Subcutaneous abdominal adipose tissue (tissue), 5 donors: Measurements from ENCODE around the gene CDKL5.
"Not testable (repeated sequence)": the region's sequence is repeated elsewhere in the genome, so short reads cannot be mapped to it uniquely, and the experiment has no call there.

ENCODE experiments used
- H3K27ac ChIP-seq: one replicate; pipeline ENCODE4 v1.7.0; 2013; ENCODE audit warnings: low read depth, mild to moderate bottlenecking, inconsistent platforms, low read length, moderate library complexity
- H3K27me3 ChIP-seq, 5 donors: one replicate each; pipeline ENCODE4 v1.7.0; 2013; ENCODE audit warnings: low read length in 5 of 5, inconsistent platforms in 1 of 5; ENCODE audit not compliant: control insufficient read depth in 5 of 5, insufficient read depth in 4 of 5
- H3K36me3 ChIP-seq, 5 donors: one replicate each; pipeline ENCODE4 v1.7.0; 2013; ENCODE audit warnings: low read length in 5 of 5; ENCODE audit not compliant: control insufficient read depth in 5 of 5, insufficient read depth in 5 of 5
- H3K4me1 ChIP-seq, 5 donors: one replicate each; pipeline ENCODE4 v1.7.0; 2013; ENCODE audit warnings: low read length in 5 of 5, mild to moderate bottlenecking in 3 of 5, moderate library complexity in 1 of 5; ENCODE audit not compliant: control insufficient read depth in 5 of 5, insufficient read depth in 5 of 5
- H3K4me3 ChIP-seq, 5 donors: one replicate each; pipeline ENCODE4 v1.7.0; 2013; ENCODE audit warnings: low read length in 5 of 5, low read depth in 1 of 5
- H3K9ac ChIP-seq, 5 donors: one replicate each; pipeline ENCODE4 v1.7.0; 2013; ENCODE audit warnings: low read length in 5 of 5, mild to moderate bottlenecking in 4 of 5, moderate library complexity in 3 of 5
- H3K9me3 ChIP-seq, 5 donors: one replicate each; pipeline ENCODE4 v1.7.0; 2013; ENCODE audit warnings: low read length in 5 of 5; ENCODE audit not compliant: control insufficient read depth in 5 of 5
- donor health status: healthy.
- donor health status: healthy.
- donor health status: healthy.
- donor health status: healthy.
- donor health status: healthy.

The CDKL5 gene

DNA sequence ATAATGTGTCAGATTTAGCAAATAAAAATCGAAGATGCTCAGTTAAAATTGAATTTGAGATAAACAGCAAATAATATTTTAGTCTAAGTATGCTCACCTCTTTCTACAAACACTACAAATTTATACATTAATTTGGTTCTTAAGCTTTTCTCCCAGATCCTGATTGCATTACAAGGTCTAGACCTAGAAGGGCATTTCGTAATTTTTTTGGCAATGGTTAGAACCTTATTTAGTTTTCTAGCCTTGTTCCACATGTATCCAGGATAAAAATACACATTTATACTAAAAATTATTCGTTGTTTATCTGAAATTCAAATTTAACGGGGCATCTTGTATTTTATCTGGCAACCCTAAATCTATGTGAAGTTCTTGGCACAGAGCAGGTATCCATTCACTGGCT is 2.5 kb upstream of the CDKL5 start:
- Histone ChIP-seq H3K4me1 (peaks cover 0 to 12% (median 7%) of the 10 kb centered on the region in 5 donors), H3K9me3 (no peaks in the 10 kb centered on the region), H3K27ac (no peak overlapping the region), H3K27me3 (peaks cover 0 to 9% (median 3%) of the 10 kb centered on the region in 5 donors), H3K4me3 (no peak overlapping the region), H3K9ac (no peak overlapping the region), H3K36me3 (no peaks in the 10 kb centered on the region)

DNA sequence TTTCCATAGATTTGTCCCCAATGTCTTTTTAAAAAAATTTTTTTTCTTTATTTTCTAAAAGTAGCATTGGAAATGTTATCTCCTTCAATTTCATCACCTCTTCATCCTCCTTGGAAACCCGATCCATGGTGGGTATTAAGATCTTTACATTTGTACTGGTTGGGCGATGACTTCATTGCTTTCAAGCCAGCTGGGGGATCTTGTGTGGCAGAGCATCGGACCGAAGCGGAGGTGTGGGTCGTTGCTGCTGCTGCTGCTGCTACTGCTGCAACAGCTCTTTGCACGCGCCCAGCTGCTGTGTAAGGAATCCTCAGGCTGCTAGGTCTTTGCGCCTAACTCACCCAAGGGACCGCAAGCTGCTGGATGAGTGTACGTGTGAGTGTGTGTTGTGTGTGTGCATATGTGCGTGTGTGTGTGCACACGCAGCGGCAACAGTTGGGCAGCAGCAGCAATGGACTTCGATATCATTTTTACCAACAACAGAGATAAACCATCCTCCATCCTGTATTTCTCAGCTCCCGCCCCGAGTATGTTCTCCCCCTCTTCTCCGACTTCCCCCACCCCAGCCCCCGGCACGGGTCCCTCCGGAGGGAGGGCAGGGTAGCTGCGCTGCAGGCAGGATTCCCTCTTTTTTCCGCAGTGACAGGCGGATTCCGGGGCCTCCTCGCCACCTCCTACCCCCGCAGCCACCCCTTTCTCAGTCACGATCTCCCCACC is 768 bp upstream of the CDKL5 start:
- H3K27ac ChIP-seq = no peak overlapping the region
- H3K4me1 ChIP-seq = peaks cover 0 to 12% (median 7%) of the 10 kb centered on the region in 5 donors
- no peaks in the 10 kb centered on the region for H3K36me3 ChIP-seq
- H3K9me3 ChIP-seq = no peaks in the 10 kb centered on the region
- H3K9ac ChIP-seq = peak overlapping the region in 3 of 5 donors; percentile 12 to 75 (median 59)
- H3K27me3 ChIP-seq = peaks cover 0 to 5% (median 3%) of the 10 kb centered on the region in 5 donors
- H3K4me3 ChIP-seq = peak overlapping the region; percentile 68 to 80 (median 74)

DNA sequence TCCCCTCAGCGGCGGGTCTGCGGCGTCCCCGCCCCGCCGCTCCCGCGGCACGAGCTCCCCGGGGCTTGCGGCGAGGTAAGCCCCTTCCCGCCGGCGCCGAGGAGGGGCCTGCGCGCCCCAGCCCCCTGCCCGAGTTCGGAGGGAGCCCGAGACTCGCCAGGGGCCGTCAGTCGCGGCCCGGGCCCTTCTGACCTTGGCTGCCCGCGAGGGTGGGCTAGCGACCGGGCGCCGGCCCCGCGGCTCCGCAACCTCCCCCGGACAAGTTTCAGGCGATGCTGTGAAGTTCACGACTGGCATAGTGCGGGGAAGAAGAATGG is 554 bp downstream of the CDKL5 start:
- H3K27me3 ChIP-seq = peaks cover 0 to 5% (median 1%) of the 10 kb centered on the region in 5 donors
- peaks cover 0 to 12% (median 7%) of the 10 kb centered on the region in 5 donors for H3K4me1 ChIP-seq
- H3K9ac ChIP-seq = peak overlapping the region in 4 of 5 donors; percentile 43 to 76 (median 74)
- H3K4me3 ChIP-seq = peak overlapping the region; percentile 49 to 74 (median 68)
- H3K9me3 ChIP-seq = no peaks in the 10 kb centered on the region
- no peaks in the 10 kb centered on the region for H3K36me3 ChIP-seq
- H3K27ac ChIP-seq = no peak overlapping the region

DNA sequence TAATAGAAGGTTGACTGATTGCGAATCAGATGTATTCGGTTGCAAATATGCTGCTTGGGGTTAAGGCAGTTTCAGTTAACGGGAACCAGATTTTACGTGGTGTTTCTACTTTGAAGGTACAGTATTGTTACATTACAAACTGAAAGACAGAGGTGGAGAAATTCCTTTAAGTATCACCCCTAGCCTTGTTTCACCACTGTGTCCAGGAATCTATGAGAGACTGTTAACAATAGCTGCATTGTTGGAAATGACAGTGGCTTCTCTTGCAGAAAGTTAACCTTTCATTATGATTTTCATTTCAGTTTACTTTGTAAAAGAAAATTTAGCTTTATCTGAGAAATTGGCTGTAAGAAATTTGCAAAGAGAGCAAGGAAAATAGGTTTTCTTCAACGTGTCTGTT is 2.6 kb downstream of the CDKL5 start:
- Histone ChIP-seq H3K27me3 (peaks cover 0 to 5% (median 0%) of the 10 kb centered on the region in 5 donors), H3K4me1 (peaks cover 0 to 12% (median 7%) of the 10 kb centered on the region in 5 donors), H3K36me3 (no peaks in the 10 kb centered on the region), H3K9ac (no peak overlapping the region), H3K4me3 (no peak overlapping the region), H3K27ac (no peak overlapping the region), H3K9me3 (no peaks in the 10 kb centered on the region)

GRCh38 chrX:18433288-18433687 is 7.9 kb downstream of the CDKL5 start:
- H3K27me3 ChIP-seq, H3K4me3 ChIP-seq, H3K27ac ChIP-seq, H3K9me3 ChIP-seq, H3K36me3 ChIP-seq, H3K9ac ChIP-seq, H3K4me1 ChIP-seq: not testable (repeated sequence)

DNA sequence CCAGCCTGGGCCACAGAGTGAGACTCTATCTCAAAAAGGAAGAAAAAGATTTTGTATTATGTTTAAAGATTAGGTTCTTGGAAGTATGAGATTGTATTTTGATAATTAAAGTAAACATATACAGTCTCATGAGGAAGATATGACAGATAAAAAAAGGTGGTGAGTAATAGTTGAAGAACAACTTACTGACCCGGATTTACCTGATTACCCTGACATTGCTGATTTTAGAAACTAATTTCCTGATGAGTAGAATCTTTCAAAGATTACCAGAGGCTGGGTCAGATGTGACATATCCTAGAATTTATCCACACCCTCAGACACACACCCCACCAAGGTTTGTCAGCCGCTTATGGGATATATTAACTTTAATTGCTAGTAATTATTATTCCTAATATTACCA is 9.5 kb downstream of the CDKL5 start:
- no peak overlapping the region for H3K9ac ChIP-seq
- no peak overlapping the region for H3K27ac ChIP-seq
- H3K4me1 ChIP-seq = no peaks in the 10 kb centered on the region
- H3K9me3 ChIP-seq = no peaks in the 10 kb centered on the region
- H3K27me3 ChIP-seq = no peaks in the 10 kb centered on the region
- no peaks in the 10 kb centered on the region for H3K36me3 ChIP-seq
- no peak overlapping the region for H3K4me3 ChIP-seq

DNA sequence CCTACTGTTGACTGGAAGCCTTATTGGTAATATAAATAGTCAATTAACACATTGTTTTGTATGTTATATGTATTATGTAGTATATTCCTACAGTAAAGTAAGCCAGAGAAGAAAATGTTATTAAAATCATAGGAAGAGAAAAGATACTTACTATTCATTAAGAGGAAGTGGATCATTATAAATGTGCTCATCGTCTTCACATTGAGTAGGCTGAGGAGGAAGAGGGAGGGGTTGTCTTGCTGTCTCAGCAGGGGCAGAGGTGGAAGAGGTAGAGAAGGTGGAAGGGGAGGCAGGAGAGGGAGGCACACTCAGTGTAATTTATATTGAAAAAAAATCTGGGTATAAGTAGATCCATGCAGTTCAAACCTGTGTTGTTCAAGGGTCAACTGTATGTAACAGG is 10.6 kb downstream of the CDKL5 start:
- Histone ChIP-seq H3K27me3 (no peaks in the 10 kb centered on the region), H3K9ac (no peak overlapping the region), H3K27ac (no peak overlapping the region), H3K4me3 (no peak overlapping the region), H3K9me3 (no peaks in the 10 kb centered on the region), H3K4me1 (no peaks in the 10 kb centered on the region), H3K36me3 (no peaks in the 10 kb centered on the region)

DNA sequence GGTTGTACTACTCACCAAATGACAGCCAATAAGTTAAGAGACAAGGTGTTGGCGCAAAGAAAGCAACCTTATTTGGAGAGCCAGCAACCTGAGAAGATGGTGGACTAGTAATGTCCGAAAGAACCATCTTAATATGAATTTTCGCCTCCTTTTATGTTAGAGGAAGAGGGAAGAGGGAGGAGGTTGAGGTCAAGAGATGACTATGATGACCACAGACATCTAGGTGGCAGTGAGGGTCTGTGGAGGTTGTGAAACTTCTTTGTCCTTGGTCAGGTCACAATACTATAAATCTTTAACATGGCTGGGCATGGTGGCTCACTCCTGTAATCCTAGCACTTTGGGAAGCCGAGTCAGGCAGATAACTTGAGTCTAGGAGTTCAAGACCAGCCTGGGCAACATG is 15.4 kb downstream of the CDKL5 start:
- no peak overlapping the region for H3K9ac ChIP-seq
- no peak overlapping the region for H3K4me3 ChIP-seq
- H3K36me3 ChIP-seq = no peaks in the 10 kb centered on the region
- no peaks in the 10 kb centered on the region for H3K27me3 ChIP-seq
- H3K27ac ChIP-seq = no peak overlapping the region
- no peaks in the 10 kb centered on the region for H3K4me1 ChIP-seq
- H3K9me3 ChIP-seq = no peaks in the 10 kb centered on the region

- no peaks in the 10 kb centered on the region for H3K9me3 ChIP-seq
- peaks cover 0 to 2% (median 0%) of the 10 kb centered on the region in 5 donors for H3K27me3 ChIP-seq
- H3K4me1 ChIP-seq = no peaks in the 10 kb centered on the region
- H3K36me3 ChIP-seq = no peaks in the 10 kb centered on the region
- H3K4me3 ChIP-seq = no peak overlapping the region
- no peak overlapping the region for H3K9ac ChIP-seq
- H3K27ac ChIP-seq = no peak overlapping the region
Observed at GRCh38 chrX:18441780-18442367, 16.5 kb downstream of the CDKL5 start.

DNA sequence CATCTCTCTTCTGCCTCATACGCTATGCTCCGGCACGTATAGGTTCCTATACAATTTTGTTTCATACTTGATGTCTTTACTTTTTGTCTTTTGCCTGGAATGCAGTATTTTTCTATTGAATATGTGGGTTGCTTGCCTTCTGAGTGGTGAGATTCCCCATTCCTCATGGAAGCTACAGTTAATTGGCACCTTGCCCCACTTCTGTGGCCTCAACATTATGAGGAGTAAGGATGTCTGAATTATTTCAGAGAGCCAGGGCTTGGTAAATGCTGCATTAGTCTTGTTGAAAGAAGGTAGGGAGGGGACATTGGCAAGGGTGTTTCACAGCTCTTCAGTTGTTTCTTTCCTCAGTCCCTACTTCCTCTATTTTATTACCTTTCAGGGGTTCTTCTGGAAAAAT is 23.0 kb downstream of the CDKL5 start:
- H3K27me3 ChIP-seq = peaks cover 0 to 4% (median 0%) of the 10 kb centered on the region in 5 donors
- H3K27ac ChIP-seq = no peak overlapping the region
- no peaks in the 10 kb centered on the region for H3K4me1 ChIP-seq
- H3K36me3 ChIP-seq = no peaks in the 10 kb centered on the region
- H3K4me3 ChIP-seq = no peak overlapping the region
- H3K9me3 ChIP-seq = no peaks in the 10 kb centered on the region
- H3K9ac ChIP-seq = no peak overlapping the region
